HG03571 (cell line): ENCODE data around the gene RPS6KA2.
"Not testable (repeated sequence)": the region's sequence is repeated elsewhere in the genome, so short reads cannot be mapped to it uniquely, and the experiment has no call there.

Source experiments
- ATAC-seq: cut with Tn5 transposase; IDR thresholded peaks from one replicate; pipeline ENCODE4 v1.9.1; 2021; ENCODE audit not compliant: unreplicated experiment

The RPS6KA2 gene

GRCh38 chr6:166411271-166411670 lies 215.8 kb downstream of the RPS6KA2 start:
- ATAC-seq, result no peak

GRCh38 chr6:166410426-166410935 lies 216.6 kb downstream of the RPS6KA2 start:
- ATAC-seq, result no peak

GRCh38 chr6:166408936-166409755 lies 217.9 kb downstream of the RPS6KA2 start:
- no peak for ATAC-seq

GRCh38 chr6:166406197-166406596 lies 220.9 kb downstream of the RPS6KA2 start:
- no peak for ATAC-seq

GRCh38 chr6:166405386-166405785 lies 221.7 kb downstream of the RPS6KA2 start:
- no peak for ATAC-seq

GRCh38 chr6:166402582-166403277 lies 224.3 kb downstream of the RPS6KA2 start:
- ATAC-seq, result no peak

- peak; percentile 87 for ATAC-seq
These were observed 226.3 kb downstream of the RPS6KA2 start for GRCh38 chr6:166400649-166401250.

- no peak for ATAC-seq
These were observed 226.9 kb downstream of the RPS6KA2 start for GRCh38 chr6:166400181-166400580.

- ATAC-seq, result no peak
These were observed 228.7 kb downstream of the RPS6KA2 start for GRCh38 chr6:166398348-166398747.

GRCh38 chr6:166397849-166398248 lies 229.2 kb downstream of the RPS6KA2 start:
- ATAC-seq, result no peak

GRCh38 chr6:166395778-166396177 lies 231.3 kb downstream of the RPS6KA2 start:
- ATAC-seq, result no peak

GRCh38 chr6:166395351-166395750 lies 231.7 kb downstream of the RPS6KA2 start:
- no peak for ATAC-seq

- no peak for ATAC-seq
These were observed 232.8 kb downstream of the RPS6KA2 start for GRCh38 chr6:166394036-166394892.

- ATAC-seq, result no peak
These were observed 233.6 kb downstream of the RPS6KA2 start for GRCh38 chr6:166393535-166393823.

- not testable (repeated sequence) for ATAC-seq
These were observed 234.1 kb downstream of the RPS6KA2 start for GRCh38 chr6:166392755-166393534.

GRCh38 chr6:166389119-166389518 lies 237.9 kb downstream of the RPS6KA2 start:
- no peak for ATAC-seq

- ATAC-seq, result no peak
These were observed 238.6 kb downstream of the RPS6KA2 start for GRCh38 chr6:166388290-166389004.

GRCh38 chr6:166387642-166388289 lies 239.3 kb downstream of the RPS6KA2 start:
- ATAC-seq, result no peak

- ATAC-seq, result not testable (repeated sequence)
These were observed 240.0 kb downstream of the RPS6KA2 start for GRCh38 chr6:166387098-166387497.
